GM12872 (cell line): ENCODE measurements around the gene RET.

Source experiments
- CTCF ChIP-seq: IDR thresholded peaks from 3 replicates; pipeline ENCODE4 v1.5.1; 2011; ENCODE audit warnings: low read depth, mild to moderate bottlenecking, low read length, moderate library complexity; ENCODE audit not compliant: insufficient read depth

The RET gene

GRCh38 chr10:43059828-43060227 is 17.0 kb upstream of the RET start:
- TF ChIP-seq CTCF, result no peak

GRCh38 chr10:43060291-43060690 is 16.6 kb upstream of the RET start:
- no peak for TF ChIP-seq CTCF

- no peak for TF ChIP-seq CTCF
These were observed 15.5 kb upstream of the RET start for GRCh38 chr10:43061331-43061730.

GRCh38 chr10:43061760-43062159 is 15.1 kb upstream of the RET start:
- no peak for TF ChIP-seq CTCF

GRCh38 chr10:43062402-43063160 is 14.3 kb upstream of the RET start:
- TF ChIP-seq CTCF, result no peak

GRCh38 chr10:43064331-43065075 is 12.4 kb upstream of the RET start:
- TF ChIP-seq CTCF, result no peak

- no peak for TF ChIP-seq CTCF
These were observed 11.6 kb upstream of the RET start for GRCh38 chr10:43065234-43065633.
